ENCODE results near the gene FDXR.
"Not testable (repeated sequence)": the region's sequence is repeated elsewhere in the genome, so short reads cannot be mapped to it uniquely, and the experiment has no call there.

Gene FDXR

GRCh38 chr17:74872313-74873036, at the start of gene FDXR:
Gene FDXR, minus strand, starts transcription at chr17:74872994. Its CDS starts 50 bp downstream, at chr17:74872944.
- no peak for DNase-seq (ENCODE audit: low spot score)

GRCh38 chr17:74922172-74922571, 49.4 kb upstream of the FDXR start:
- DNase-seq (ENCODE audit: low spot score) = no peak

DNA sequence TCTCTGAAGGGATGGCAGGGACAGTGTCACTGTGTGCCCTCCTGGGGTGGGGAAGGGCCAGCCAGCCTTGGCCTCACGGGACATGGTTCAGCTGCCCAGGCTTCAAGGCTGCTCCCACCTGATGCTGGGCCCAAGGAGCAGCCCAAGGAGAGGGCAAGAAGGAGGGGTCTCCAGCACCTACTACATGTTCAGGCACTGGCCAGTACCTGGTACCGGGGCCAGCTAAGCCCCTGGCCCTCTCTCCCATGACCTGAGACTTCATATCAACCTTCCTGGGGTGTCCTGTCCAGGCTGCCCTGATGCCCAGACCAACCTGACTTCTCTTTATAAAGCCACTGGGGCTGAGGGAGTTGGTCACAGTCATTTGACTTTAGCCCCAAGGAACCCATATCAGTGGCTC, 49.0 kb upstream of the FDXR start:
- no peak for DNase-seq (ENCODE audit: low spot score)

GRCh38 chr17:74921026-74921681, 48.4 kb upstream of the FDXR start:
- no peak for DNase-seq (ENCODE audit: low spot score)

- no peak for DNase-seq (ENCODE audit: low spot score)
Observed at GRCh38 chr17:74920642-74921025, 47.8 kb upstream of the FDXR start.

DNA sequence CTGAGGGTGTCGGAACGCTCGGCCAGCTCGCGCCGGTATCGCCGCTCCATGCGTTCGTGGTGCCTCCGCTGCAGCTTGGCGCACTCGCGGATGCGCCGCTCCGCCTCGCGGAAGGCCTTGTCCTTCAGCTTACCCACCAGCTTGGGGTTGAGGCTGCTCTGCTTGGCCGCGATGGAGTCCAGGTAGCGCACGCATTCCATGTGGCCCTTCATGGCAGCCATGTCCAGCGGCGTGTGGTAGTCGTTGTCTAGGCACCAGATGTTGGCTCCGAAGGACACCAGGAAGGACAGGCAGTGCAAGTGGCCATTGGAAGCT, 47.5 kb upstream of the FDXR start:
- DNase-seq (ENCODE audit: low spot score) = no peak

DNA sequence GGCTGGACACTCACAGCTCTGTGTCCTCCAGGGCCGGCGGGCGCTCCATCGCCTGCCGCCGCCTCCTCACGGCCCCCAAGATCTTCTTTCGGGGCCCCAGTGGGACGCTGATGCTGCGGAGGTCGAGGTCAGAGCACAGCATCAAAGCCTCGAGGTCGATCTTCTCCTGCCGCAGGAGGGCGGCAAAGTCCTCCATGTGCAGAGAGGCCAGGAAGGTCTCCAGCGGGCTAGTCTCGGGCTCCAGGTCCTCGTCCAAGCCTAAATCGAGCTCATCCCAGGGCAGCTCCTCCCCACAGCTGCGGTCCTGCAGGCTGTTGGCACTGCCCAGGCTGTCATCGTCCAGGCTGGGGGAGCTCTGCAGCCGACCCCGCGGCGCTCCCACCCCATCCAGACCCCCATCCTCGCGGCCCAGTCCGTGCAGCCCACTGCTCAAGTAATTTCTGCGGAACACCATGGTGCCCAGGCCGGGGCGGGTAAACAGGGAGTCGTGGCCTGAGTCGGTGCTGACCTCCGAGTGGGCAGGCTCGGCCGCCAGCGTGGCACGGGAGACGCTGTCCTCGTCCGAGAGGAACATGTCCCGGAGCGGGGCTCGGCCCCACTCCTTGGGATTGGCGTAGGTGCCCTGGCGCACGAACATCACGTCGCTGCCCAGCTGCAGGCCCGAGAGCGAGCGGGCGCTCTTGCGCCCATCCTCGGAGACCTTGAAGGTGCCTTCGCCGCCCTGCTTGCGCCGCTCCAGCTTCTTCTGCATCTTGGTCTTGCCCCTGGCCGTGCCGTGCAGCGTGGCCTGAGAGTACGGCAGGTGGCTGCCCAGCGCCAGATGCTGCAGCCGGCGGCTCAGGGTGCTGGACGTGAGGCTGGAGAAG, 46.9 kb upstream of the FDXR start:
- no peak for DNase-seq (ENCODE audit: low spot score)

GRCh38 chr17:74918906-74919305, 46.1 kb upstream of the FDXR start:
- DNase-seq (ENCODE audit: low spot score) = no peak

DNA sequence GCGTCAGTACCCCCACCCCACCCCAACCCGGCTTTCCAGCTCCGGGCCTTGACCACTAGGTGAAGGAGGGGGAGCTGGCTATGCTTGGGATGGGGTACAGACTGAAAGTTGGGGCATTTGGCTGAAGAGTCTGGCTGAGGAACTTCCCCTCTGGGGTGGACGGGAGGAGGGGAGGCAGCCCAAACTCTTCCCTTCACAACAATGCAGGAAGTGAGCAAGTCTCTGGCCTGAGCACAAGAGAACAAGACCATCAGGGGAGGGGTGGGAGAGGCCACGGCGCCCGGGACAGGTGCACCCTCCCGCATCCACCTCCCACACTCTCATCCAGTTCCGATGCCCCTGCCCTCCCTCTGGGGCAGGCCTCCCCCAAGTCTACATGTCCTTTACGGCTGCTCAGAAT, 44.6 kb upstream of the FDXR start:
- DNase-seq (ENCODE audit: low spot score) = no peak

DNA sequence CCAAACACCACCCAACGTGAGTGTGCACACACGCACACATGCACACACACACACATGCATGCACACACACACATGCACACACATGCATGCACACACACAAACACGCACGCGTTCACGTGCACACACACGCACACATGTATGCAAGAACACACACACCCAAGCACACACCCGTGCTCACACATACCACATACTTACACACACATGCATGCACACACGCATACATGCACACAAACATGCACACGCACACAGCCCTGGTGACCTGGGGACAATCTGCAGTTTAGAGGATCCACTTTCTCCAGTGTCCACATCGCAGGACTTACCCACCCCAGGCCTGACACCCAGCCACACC, 44.0 kb upstream of the FDXR start:
- DNase-seq (ENCODE audit: low spot score) = no peak

GRCh38 chr17:74916136-74916850, 43.5 kb upstream of the FDXR start:
- no peak for DNase-seq (ENCODE audit: low spot score)

GRCh38 chr17:74911423-74911822, 38.6 kb upstream of the FDXR start:
- not testable (repeated sequence) for DNase-seq (ENCODE audit: low spot score)

GRCh38 chr17:74909097-74909496, 36.3 kb upstream of the FDXR start:
- not testable (repeated sequence) for DNase-seq (ENCODE audit: low spot score)

DNA sequence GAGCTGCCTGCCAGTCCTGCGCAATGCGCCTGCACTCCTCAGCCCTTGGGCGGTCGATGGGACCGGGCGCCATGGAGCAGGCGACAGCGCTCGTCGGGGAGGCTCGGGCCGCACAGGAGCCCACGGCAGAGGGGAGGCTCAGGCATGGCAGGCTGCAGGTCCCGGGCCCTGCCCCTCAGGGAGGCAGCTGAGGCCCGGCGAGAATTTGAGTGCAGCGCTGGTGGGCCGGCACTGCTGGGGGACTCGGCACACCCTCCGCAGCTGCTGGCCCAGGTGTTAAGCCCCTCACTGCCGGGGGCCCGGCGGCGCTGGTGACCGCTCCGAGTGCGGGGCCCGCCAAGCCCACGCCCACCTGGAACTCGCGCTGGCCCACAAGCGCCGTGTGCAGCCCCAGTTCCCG, 34.2 kb upstream of the FDXR start:
- no peak for DNase-seq (ENCODE audit: low spot score)

DNA sequence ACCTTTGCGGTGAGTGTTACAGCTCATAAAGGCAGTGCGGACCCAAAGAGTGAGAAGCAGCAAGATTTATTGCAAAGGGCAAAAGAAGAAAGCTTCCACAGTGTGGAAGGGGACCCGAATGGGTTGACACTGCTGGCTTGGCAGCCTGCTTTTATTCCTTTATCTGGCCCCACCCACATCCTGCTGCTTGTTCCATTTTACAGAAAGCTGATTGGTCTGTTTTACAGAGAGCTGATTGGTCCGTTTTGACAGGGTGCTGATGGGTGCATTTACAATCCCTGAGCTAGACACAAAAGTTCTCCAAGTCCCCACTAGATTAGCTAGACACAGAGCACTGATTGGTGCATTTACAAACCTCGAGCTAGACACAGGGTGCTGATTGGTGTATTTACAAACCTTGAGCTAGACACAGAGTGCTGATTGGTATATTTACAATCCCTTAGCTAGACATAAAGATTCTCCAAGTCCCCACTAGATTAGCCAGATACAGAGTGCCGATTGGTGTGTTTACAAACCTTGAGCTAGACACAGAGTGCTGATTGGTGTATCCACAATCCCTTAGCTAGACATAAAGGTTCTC, 33.5 kb upstream of the FDXR start:
- DNase-seq (ENCODE audit: low spot score) = not testable (repeated sequence)

DNA sequence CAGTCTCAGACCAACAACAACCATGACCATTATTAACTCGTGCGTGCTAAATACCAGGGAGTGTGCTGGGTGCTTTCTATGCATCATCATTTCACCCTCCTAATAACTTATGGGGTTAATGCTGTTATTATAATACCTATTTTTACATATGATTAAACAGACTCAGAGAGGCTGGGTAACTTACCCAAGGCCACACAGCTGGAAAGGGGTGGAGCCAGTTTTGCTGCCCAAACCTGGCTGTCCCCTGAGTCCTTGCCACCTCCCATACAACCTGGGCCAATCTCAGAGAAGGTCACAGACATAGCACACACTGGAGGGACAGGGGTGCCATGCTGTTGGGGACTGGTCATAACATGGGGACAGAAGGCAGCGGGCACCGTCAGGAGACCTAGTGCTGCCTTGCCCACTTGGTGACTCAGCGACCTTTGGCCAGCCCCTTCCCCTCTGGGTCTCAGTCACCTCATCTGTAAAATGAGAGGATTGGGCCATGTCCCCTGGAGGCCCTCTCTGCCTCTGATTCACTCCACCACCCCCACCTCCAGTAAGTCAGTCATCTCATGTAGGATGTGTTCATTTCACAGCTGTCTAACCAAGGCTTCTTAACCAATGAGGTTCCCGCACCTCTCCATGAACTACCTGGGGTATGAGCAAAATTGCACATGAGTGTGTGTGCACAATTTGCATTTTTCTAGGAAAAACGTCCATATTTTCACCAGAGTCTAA, 32.1 kb upstream of the FDXR start:
- no peak for DNase-seq (ENCODE audit: low spot score)

DNA sequence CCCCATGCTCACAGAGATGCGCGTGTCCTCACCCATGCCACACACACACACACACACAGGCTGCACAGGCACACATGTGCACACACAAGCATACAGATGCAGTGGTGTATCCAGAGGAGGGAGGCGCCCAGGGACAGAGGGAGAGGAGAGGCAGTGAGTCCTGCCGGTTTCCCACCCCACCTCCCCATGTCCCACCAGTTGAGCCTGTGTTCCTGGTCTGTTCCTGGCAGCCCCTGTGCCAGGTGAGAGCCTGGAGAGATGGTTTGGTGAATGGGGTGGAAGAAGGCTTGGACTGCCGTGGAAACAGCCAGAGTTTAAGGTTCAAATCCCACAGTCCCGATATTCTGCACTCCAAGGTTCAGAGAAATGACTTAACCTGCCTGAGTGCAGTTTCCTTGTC, 30.9 kb upstream of the FDXR start:
- no peak for DNase-seq (ENCODE audit: low spot score)

DNA sequence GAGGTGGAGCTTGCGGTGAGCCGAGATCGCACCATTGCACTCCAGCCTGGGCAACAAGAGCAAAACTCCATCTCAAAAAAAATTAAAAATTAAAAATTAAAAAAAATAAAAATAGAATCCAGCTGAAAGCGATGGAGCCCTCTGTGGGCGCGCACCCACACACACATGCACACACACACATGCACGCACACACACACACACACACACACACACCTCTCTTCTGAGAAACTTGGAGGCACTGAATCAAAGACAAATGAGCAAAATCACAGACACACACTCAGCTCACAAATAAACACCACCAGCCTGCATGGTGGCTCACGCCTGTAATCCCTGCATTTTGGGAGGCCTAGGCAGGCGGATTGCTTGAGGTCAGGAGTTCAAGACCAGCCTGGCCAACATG, 30.2 kb upstream of the FDXR start:
- no peak for DNase-seq (ENCODE audit: low spot score)

DNA sequence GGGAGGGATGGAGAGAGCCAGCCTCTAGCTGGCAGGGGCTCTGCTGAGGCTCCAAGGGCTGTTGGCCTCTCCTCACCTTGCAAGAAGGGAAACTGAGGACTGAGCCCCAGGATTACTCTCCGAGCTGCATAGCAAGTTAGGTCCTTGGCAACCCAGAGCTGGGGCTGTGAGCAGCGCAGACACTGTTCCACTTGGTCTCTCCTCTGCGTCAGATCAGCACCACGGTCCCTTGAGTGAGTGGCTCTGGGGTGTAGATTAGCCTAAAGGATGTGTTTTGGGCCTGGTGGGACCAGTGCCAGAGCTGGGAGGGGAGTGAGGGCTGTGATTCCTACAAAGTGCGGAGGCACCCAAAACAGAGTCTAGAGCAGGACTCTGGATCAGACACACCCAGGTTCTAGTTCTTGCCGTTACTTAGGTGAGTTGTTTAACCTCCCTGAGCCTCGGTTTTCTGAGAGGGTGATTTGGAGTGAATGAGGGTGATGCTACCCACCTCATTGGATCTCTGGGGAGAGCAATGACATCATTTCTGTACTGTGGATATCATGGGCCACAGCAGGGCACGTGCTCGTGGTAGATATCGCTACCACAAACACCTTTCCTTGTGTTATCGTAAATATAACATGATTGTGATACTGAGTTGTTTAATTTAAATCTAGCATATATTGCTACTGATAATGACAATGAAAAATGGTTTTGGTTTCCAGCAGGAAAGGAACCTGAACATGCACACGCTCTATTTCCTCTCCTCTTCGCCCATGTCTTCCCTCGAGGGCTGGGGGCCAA, 28.8 kb upstream of the FDXR start:
- no peak for DNase-seq (ENCODE audit: low spot score)

- no peak for DNase-seq (ENCODE audit: low spot score)
Observed at GRCh38 chr17:74900208-74900607, 27.4 kb upstream of the FDXR start.

Measured in hematopoietic multipotent progenitor cell treated with erythropoietin and hydrocortisone succinate and interleukin-3 and kit ligand, for 15 days (in vitro differentiated cells).